Transverse colon (tissue), 4 donors: ENCODE results near the gene WSCD1. TPM values are rescaled to one million over a fixed set of nuclear protein-coding genes. Genes with fewer than 3 reads are reported as not detected.

Experiments used
- DNase-seq: peaks from one replicate; pipeline ENCODE4 v3.0.0-alpha.2; 2019
- H3K27ac ChIP-seq, 4 donors: fragments of 200-600 bp; sonication (generic); 2 replicates each; pipeline ENCODE4 v1.5.1; 2016 to 2018; ENCODE audit warnings: inconsistent platforms in 4 of 4
- H3K27me3 ChIP-seq: fragments of 200-600 bp; sonication (generic); 2 replicates; pipeline ENCODE4 v1.5.1; 2017; ENCODE audit warnings: inconsistent platforms
- H3K36me3 ChIP-seq, 4 donors: fragments of 200-600 bp; sonication (generic); 2 replicates each; pipeline ENCODE4 v1.5.1; 2017 to 2019; ENCODE audit warnings: inconsistent platforms in 4 of 4
- H3K4me1 ChIP-seq, 4 donors: fragments of 200-600 bp; sonication (generic); 2 replicates each; pipeline ENCODE4 v1.5.1; 2017 to 2020; ENCODE audit warnings: inconsistent platforms in 4 of 4
- H3K4me3 ChIP-seq, 4 donors: fragments of 200-600 bp; sonication (generic); 1 replicate in 1 of 4; 2 replicates in 3 of 4; pipeline versions ENCODE4 v1.5.1 to v1.6.1; 2017 to 2019; ENCODE audit warnings: inconsistent platforms in 4 of 4
- H3K9me3 ChIP-seq, 2 donors: fragments of 200-600 bp; sonication (generic); 2 replicates each; pipeline ENCODE4 v1.5.1; 2017 to 2019; ENCODE audit warnings: inconsistent platforms in 2 of 2
- EP300 ChIP-seq: sonication (generic); formaldehyde crosslinking; IDR thresholded peaks from one replicate; pipeline ENCODE4 v1.6.1; 2017; ENCODE audit warnings: antibody characterized with exemption, low read depth
- POLR2A ChIP-seq: fragments of 450-650 bp; IDR thresholded peaks from one replicate; pipeline ENCODE4 v1.6.1; 2016; ENCODE audit warnings: antibody characterized with exemption, mild to moderate bottlenecking, moderate library complexity
- POLR2AphosphoS5 ChIP-seq, 3 donors: sonication (generic); formaldehyde crosslinking; IDR thresholded peaks; one replicate each; pipeline ENCODE4 v1.6.1; 2016; ENCODE audit warnings: antibody characterized with exemption in 3 of 3
- WGBS, 2 donors: methylation state at CpG; one replicate each; pipeline ENCODE4 v1.1.5; 2018; ENCODE audit warnings: low coverage in 1 of 2; 5-methylcytosine and 5-hydroxymethylcytosine counted together
- in situ Hi-C, 4 donors: fragments of 200-750 bp; cut with MboI; loops; one replicate each; pipeline versions ENCODE4 v1.15.0 to v1.15.1; 2017; ENCODE audit warnings: low sequenced_read_pairs in 3 of 4, low pct_ligation_motif_present in 1 of 4, low pct_unique_long_range_greater_than_20kb in 1 of 4
- intact Hi-C: fragments of 100-400 bp; cut with DNase I; formaldehyde crosslinking; loops from one replicate; pipeline ENCODE4 v1.15.1; 2023; ENCODE audit warnings: low total_unique reads
- total RNA-seq, 4 donors: library from RNA; depleted of rRNA; stranded (reverse); fragments of >200 nt; gene quantifications; one replicate each; pipeline ENCODE4 v1.1.0, GENCODE V29; 2016
- TF ChIP-seq, protein P1 (sequence below), 5 experiments: fragments of 200-600 bp in 3 of 5; fragments of 450-650 bp in 2 of 5; sonication (generic) in 3 of 5; IDR thresholded peaks; 1 replicate in 2 of 5; 2 replicates in 3 of 5; pipeline ENCODE4 v1.5.1; 2016 to 2017; ENCODE audit warnings: antibody characterized with exemption in 5 of 5, inconsistent platforms in 3 of 5, mild to moderate bottlenecking in 2 of 5, moderate library complexity in 1 of 5

Gene WSCD1
- total RNA-seq, 4 donors from 2014 or later = 23.7 to 58.4 (median 33.7) TPM

DNA sequence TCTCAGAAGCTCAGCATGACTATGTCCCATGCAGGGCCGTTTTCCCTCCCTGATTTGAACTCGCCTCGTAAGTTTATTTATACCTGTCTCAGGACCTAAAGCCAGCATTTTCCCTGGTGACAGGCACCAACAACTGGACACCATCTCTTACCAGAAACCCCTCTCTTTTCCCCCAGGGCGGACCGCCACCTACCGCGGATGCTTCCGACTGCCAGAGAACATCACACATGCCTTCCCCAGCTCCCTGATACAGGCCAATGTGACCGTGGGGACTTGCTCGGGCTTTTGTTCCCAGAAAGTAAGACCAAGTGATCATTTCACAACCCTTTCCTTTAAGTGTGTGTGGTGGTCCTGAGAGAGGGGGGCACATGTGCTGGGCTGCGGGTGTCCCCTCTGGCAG is 24.7 kb downstream of the WSCD1 start:
- no peak overlapping the region for H3K4me3 ChIP-seq
- 74 to 90% methylated on average over 5 to 11 of the region's 11 CpGs for WGBS, 2 donors
- no peaks in the 10 kb centered on the region for H3K36me3 ChIP-seq
- intact Hi-C loops = no loop called here
- in situ Hi-C loops = no loop called here
- no peaks in the 10 kb centered on the region for H3K9me3 ChIP-seq
- TF ChIP-seq POLR2A (no peak), POLR2AphosphoS5 (IDR thresholded peaks at IDR 0.05) (no peak), EP300 (no peak)
- TF ChIP-seq, protein P1, sequence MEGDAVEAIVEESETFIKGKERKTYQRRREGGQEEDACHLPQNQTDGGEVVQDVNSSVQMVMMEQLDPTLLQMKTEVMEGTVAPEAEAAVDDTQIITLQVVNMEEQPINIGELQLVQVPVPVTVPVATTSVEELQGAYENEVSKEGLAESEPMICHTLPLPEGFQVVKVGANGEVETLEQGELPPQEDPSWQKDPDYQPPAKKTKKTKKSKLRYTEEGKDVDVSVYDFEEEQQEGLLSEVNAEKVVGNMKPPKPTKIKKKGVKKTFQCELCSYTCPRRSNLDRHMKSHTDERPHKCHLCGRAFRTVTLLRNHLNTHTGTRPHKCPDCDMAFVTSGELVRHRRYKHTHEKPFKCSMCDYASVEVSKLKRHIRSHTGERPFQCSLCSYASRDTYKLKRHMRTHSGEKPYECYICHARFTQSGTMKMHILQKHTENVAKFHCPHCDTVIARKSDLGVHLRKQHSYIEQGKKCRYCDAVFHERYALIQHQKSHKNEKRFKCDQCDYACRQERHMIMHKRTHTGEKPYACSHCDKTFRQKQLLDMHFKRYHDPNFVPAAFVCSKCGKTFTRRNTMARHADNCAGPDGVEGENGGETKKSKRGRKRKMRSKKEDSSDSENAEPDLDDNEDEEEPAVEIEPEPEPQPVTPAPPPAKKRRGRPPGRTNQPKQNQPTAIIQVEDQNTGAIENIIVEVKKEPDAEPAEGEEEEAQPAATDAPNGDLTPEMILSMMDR (IDR thresholded peaks at IDR 0.05) = no peak
- no peak for DNase-seq
- H3K4me1 ChIP-seq = peaks cover 0 to 5% (median 2%) of the 10 kb centered on the region in 4 donors
- H3K27ac ChIP-seq = no peak overlapping the region
- no peaks in the 10 kb centered on the region for H3K27me3 ChIP-seq

DNA sequence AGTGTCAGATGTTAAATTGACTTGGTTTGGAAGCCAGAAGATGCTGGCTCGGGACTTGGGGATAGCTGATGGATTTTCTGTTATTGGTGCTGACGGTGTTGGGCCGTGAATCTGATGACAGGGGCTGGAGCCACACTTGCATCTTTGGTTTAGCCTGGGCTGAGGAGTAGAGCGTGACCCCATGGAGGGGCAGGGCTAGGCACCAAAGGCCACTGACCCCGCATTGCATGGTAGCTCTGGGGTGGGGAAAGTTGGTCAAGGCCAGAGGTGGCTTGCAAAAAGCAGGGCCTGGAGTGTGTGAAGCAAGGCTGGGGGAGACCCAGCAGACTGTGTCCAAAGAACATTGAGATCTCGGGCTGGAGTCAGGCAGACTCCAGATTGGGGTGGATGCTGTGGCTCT is 25.3 kb downstream of the WSCD1 start:
- no peak for TF ChIP-seq EP300
- no peak for TF ChIP-seq POLR2AphosphoS5 (IDR thresholded peaks at IDR 0.05)
- no peak for TF ChIP-seq POLR2A
- TF ChIP-seq, protein P1 (IDR thresholded peaks at IDR 0.05) = no peak
- H3K27me3 ChIP-seq = no peaks in the 10 kb centered on the region
- intact Hi-C loops (no loop called here), in situ Hi-C loops (no loop called here)
- no peak overlapping the region for H3K4me3 ChIP-seq
- no peaks in the 10 kb centered on the region for H3K36me3 ChIP-seq
- DNase-seq = no peak
- peaks cover 0 to 2% (median under 1%) of the 10 kb centered on the region in 4 donors for H3K4me1 ChIP-seq
- 81% methylated on average over 6 of the region's 6 CpGs; no CpG with 5 or more reads in 1 of the 2 donors for WGBS, 2 donors
- H3K9me3 ChIP-seq = no peaks in the 10 kb centered on the region
- no peak overlapping the region for H3K27ac ChIP-seq

DNA sequence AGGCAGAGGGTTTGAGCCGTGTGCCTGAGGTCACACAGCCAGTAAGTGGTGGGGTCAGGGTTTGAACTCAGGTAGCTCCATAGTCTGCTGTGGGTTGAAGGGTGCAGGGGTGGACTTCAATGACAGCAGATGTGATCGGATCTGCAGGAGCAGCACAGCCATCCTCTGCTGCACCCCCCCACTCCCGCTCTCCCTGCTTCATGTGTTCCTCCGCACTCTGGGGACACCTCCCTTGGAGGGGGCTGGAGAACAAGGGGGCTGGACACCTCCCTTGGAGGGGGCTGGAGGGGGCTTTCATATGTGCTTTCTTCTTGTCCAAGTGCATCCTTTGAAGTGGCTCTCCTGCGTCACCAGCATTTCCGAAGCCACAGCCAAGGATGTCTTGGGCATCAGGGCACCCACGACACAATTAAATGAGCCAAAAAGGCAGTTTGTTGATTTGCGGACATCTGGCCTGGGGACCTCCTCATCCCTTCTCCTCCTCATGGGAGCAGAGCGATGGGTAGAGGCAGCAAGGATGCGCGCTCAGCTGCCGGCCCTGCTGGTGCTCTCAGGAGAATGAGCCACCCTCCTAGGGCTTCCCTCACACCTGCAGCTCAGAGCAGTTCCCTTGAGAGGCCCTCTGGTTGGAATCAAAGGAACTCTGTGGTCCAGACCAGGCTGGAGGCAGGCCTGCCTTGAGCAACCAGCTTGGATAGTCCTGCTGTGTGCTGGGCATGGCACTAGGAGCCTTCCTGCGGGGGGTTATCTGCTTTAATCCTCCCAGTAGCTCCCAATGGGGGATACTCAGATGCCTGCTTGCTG is 26.2 kb downstream of the WSCD1 start:
- WGBS, 2 donors = 89% methylated on average over 11 of the region's 13 CpGs; no CpG with 5 or more reads in 1 of the 2 donors
- H3K27me3 ChIP-seq = no peaks in the 10 kb centered on the region
- no peak overlapping the region for H3K27ac ChIP-seq
- in situ Hi-C loops (no loop called here), intact Hi-C loops (no loop called here)
- no peak for DNase-seq
- TF ChIP-seq POLR2A = no peak
- no peak for TF ChIP-seq POLR2AphosphoS5 (IDR thresholded peaks at IDR 0.05)
- TF ChIP-seq, protein P1 (IDR thresholded peaks at IDR 0.05) = no peak
- no peaks in the 10 kb centered on the region for H3K4me1 ChIP-seq
- no peaks in the 10 kb centered on the region for H3K9me3 ChIP-seq
- no peaks in the 10 kb centered on the region for H3K36me3 ChIP-seq
- no peak overlapping the region for H3K4me3 ChIP-seq

DNA sequence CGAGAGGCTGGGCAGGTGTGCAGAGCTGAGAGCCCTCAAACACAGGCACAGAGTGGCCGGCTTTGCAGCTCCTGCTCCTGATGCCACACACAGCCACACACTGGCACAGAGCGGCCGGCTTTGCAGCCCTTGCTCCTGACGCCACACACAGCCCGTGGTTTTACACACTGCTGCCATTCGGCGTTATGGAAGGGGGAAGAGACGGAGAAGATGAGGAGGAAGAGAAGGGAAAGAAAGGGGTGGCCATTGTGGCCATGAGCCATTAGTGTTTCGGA is 26.8 kb downstream of the WSCD1 start:
- peaks cover 1 to 5% (median 4%) of the 10 kb centered on the region in 4 donors for H3K4me1 ChIP-seq
- H3K9me3 ChIP-seq = no peaks in the 10 kb centered on the region
- DNase-seq = no peak
- WGBS, 2 donors = 89% methylated on average over 10 of the region's 10 CpGs; no CpG with 5 or more reads in 1 of the 2 donors
- no peaks in the 10 kb centered on the region for H3K27me3 ChIP-seq
- no peak overlapping the region for H3K4me3 ChIP-seq
- in situ Hi-C loops (no loop called here), intact Hi-C loops (no loop called here)
- H3K36me3 ChIP-seq = no peaks in the 10 kb centered on the region
- TF ChIP-seq POLR2AphosphoS5 (IDR thresholded peaks at IDR 0.05) (no peak), POLR2A (no peak), EP300 (no peak)
- TF ChIP-seq, protein P1 (IDR thresholded peaks at IDR 0.05) = no peak
- no peak overlapping the region for H3K27ac ChIP-seq
